GM23338 (cell line): Measurements from ENCODE around the gene STMN3. TPM values are rescaled to one million over a fixed set of nuclear protein-coding genes. Genes with fewer than 3 reads are reported as not detected.

Source experiments
- ATAC-seq: fragments of 200-7000 bp; cut with Tn5 transposase; 3 replicates; pipeline ENCODE4 v1.9.1; 2020
- DNase-seq: peaks from one replicate; pipeline ENCODE4 v3.0.0-alpha.2; 2015; ENCODE audit warnings: low spot score
- H2AFZ ChIP-seq: fragments of 200-600 bp; sonication (generic); 2 replicates; pipeline ENCODE4 v1.8.0; 2016; ENCODE audit warnings: antibody characterized with exemption, mild to moderate bottlenecking, moderate library complexity
- H3F3A ChIP-seq: fragments of 200-600 bp; sonication (generic); replicated peaks from 2 replicates; pipeline ENCODE4 v1.8.0; 2017; ENCODE audit warnings: antibody characterized with exemption, mixed run types, low read depth
- H3K27ac ChIP-seq: fragments of 200-600 bp; sonication (generic); 2 replicates; pipeline ENCODE4 v1.6.1; 2016; ENCODE audit warnings: low read depth
- H3K27me3 ChIP-seq: fragments of 200-600 bp; sonication (generic); 2 replicates; pipeline ENCODE4 v1.8.0; 2016; ENCODE audit warnings: mild to moderate bottlenecking, mixed run types, moderate library complexity; ENCODE audit not compliant: insufficient read depth
- H3K36me3 ChIP-seq: fragments of 200-600 bp; sonication (generic); 2 replicates; pipeline ENCODE4 v1.8.0; 2016; ENCODE audit warnings: mild to moderate bottlenecking; ENCODE audit not compliant: insufficient read depth
- H3K4me1 ChIP-seq: fragments of 200-600 bp; sonication (generic); 2 replicates; pipeline ENCODE4 v1.8.0; 2016; ENCODE audit warnings: mild to moderate bottlenecking, moderate library complexity; ENCODE audit not compliant: insufficient read depth
- H3K4me2 ChIP-seq: fragments of 200-600 bp; sonication (generic); 2 replicates; pipeline ENCODE4 v1.7.1; 2017; ENCODE audit warnings: mixed run types
- H3K4me3 ChIP-seq: fragments of 200-600 bp; sonication (generic); 2 replicates; pipeline ENCODE4 v1.6.1; 2016; ENCODE audit warnings: mixed run types
- H3K79me2 ChIP-seq: fragments of 200-600 bp; sonication (generic); replicated peaks from 2 replicates; pipeline ENCODE4 v1.8.0; 2017; ENCODE audit warnings: mild to moderate bottlenecking; ENCODE audit not compliant: insufficient read depth
- H3K9me2 ChIP-seq: fragments of 200-600 bp; sonication (generic); 2 replicates; pipeline ENCODE4 v1.8.0; 2017; ENCODE audit not compliant: insufficient read depth
- H4K20me1 ChIP-seq: fragments of 200-600 bp; sonication (generic); replicated peaks from 2 replicates; pipeline ENCODE4 v1.8.0; 2017; ENCODE audit warnings: mild to moderate bottlenecking; ENCODE audit not compliant: insufficient read depth
- H3K27ac Mint-ChIP-seq: 2 replicates; pipeline ENCODE4 v1.8.0; 2020; ENCODE audit warnings: inconsistent platforms, mild to moderate bottlenecking, moderate library complexity, mixed read lengths
- H3K27me3 Mint-ChIP-seq: 3 replicates; pipeline ENCODE4 v1.8.0; 2022; ENCODE audit warnings: low read depth, mild to moderate bottlenecking, moderate library complexity, mixed read lengths, inconsistent platforms; ENCODE audit not compliant: insufficient read depth, poor library complexity
- H3K36me3 Mint-ChIP-seq: 3 replicates; pipeline ENCODE4 v1.8.0; 2021; ENCODE audit warnings: low read depth, mild to moderate bottlenecking, inconsistent platforms, moderate library complexity, mixed read lengths
- H3K4me1 Mint-ChIP-seq: 3 replicates; pipeline ENCODE4 v1.8.0; 2020; ENCODE audit warnings: mild to moderate bottlenecking, inconsistent platforms, mixed read lengths
- H3K4me3 Mint-ChIP-seq: 3 replicates; pipeline ENCODE4 v1.8.0; 2021; ENCODE audit warnings: moderate library complexity, mild to moderate bottlenecking, inconsistent platforms, mixed read lengths
- H3K9me3 Mint-ChIP-seq: 3 replicates; pipeline ENCODE4 v1.8.0; 2020; ENCODE audit warnings: moderate library complexity, mild to moderate bottlenecking, inconsistent platforms, mixed read lengths
- CREB1 ChIP-seq: fragments of 250-450 bp; sonication (Bioruptor Pico); IDR thresholded peaks from 2 replicates; pipeline ENCODE4 v1.5.0; 2020; ENCODE audit warnings: low read depth, mild to moderate bottlenecking, moderate library complexity
- CTCF ChIP-seq, 2 experiments: fragments of 200-600 bp in 1 of 2; sonication (generic) in 1 of 2; conservative IDR thresholded peaks; 2 replicates each; pipeline versions ENCODE4 v1.5.1 to v1.6.1; 2016 to 2017; ENCODE audit warnings: antibody characterized with exemption in 2 of 2, low read depth in 2 of 2, mild to moderate bottlenecking in 2 of 2, moderate library complexity in 1 of 2
- EZH2phosphoT487 ChIP-seq: fragments of 200-600 bp; sonication (generic); IDR thresholded peaks from one replicate; pipeline ENCODE4 v1.8.1; 2018; ENCODE audit warnings: antibody characterized with exemption; ENCODE audit not compliant: unreplicated experiment
- JUNB ChIP-seq: IDR thresholded peaks from one replicate; pipeline ENCODE4 v1.6.1; 2016; ENCODE audit warnings: antibody characterized with exemption; ENCODE audit not compliant: unreplicated experiment
- REST ChIP-seq: IDR thresholded peaks from one replicate; pipeline ENCODE4 v1.6.1; 2018; ENCODE audit warnings: antibody characterized with exemption; ENCODE audit not compliant: unreplicated experiment
- polyA plus RNA-seq: library from polyadenylated mRNA; unstranded; fragments of >200 nt; fragmentation: Nextera tagmentation; extraction: Ambion mirVana; gene quantifications from 2 replicates; pipeline ENCODE4 v1.2.1, GENCODE V29; 2016
- total RNA-seq: library from RNA; depleted of rRNA; stranded (reverse); fragments of >200 nt; shearing (Covaris generic); gene quantifications from 2 replicates; pipeline ENCODE4 v1.2.3, GENCODE V29; 2014
- TF ChIP-seq, protein P1 (sequence below): IDR thresholded peaks from 2 replicates; pipeline ENCODE4 v1.6.1; 2016; ENCODE audit warnings: antibody characterized with exemption

The STMN3 gene
- total and polyA plus RNA-seq, 2 experiments from 2014 or later, result 28.6 to 61.3 TPM

GRCh38 chr20:63664143-63664851 lies 11.1 kb upstream of the STMN3 start:
- Histone ChIP-seq H3K27ac (no peak overlapping the region), H3K4me2 (no peak overlapping the region), H3K36me3 (no peaks in the 10 kb centered on the region), H4K20me1 (no peaks in the 10 kb centered on the region; the same call in 1 of the 2 replicates), H2AFZ (no peak overlapping the region), H3F3A (no peaks in the 10 kb centered on the region), H3K79me2 (peaks cover 2% of the 10 kb centered on the region), H3K4me1 (0 out of 2 replicates have a peak, but pooled peaks cover 3% of the 10 kb centered on the region), H3K9me2 (no peaks in the 10 kb centered on the region), H3K4me3 (no peak overlapping the region), H3K27me3 (no peaks in the 10 kb centered on the region)
- peaks cover 11% of the 10 kb centered on the region for H3K27me3 Mint-ChIP-seq
- H3K9me3 Mint-ChIP-seq, result no peaks in the 10 kb centered on the region
- H3K27ac Mint-ChIP-seq, result no peak overlapping the region
- TF ChIP-seq CREB1 (CRISPR knock-in tag), result no peak
- peaks cover 62% of the 10 kb centered on the region for H3K36me3 Mint-ChIP-seq
- H3K4me1 Mint-ChIP-seq, result peaks cover 12% of the 10 kb centered on the region
- DNase-seq, result no peak
- no peak for ATAC-seq
- no peak overlapping the region for H3K4me3 Mint-ChIP-seq

DNA sequence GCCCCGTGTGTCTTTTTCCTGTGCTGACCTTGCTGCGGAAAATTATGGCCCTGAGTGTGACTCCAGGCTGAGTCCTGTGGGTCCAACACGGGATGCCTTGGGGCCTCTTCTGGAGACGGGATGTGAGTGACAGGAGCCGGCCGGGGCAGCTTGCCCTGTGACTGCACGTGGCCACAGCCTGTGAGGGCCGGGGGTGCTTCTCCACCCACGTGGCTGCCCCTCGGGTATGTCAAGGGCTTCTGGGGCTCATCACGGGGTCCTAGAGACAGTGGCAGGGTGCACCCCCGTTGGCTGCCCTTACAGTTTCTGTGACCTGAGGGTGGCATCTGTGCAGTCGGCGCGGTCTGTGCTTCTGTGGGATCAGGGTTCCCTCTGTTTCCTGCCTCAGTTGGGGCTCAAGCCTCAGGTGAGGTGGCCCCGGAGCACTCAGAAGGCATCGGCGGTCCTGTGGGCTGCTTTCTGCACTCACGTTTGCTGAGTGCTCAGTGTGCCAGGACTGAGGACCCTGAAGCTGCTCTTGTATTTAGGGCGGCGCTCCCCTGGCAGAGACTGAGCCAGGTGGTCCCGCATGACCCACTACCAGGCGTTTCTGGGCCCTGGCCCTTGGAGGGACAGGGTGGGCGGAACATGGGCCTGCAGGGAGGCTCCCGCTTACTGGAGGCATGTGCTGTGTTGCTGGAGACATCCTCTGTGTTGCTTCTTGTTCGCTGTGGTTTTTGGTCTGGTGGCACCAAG lies 10.3 kb upstream of the STMN3 start:
- Mint-ChIP-seq H3K27me3 (peaks cover 9% of the 10 kb centered on the region), H3K4me3 (no peak overlapping the region), H3K4me1 (peaks cover 14% of the 10 kb centered on the region), H3K9me3 (no peaks in the 10 kb centered on the region), H3K36me3 (peaks cover 55% of the 10 kb centered on the region), H3K27ac (no peak overlapping the region)
- ATAC-seq, result no peak
- Histone ChIP-seq H3K4me3 (no peak overlapping the region), H3F3A (peaks cover 4% of the 10 kb centered on the region; the same call in 1 of the 2 replicates), H3K9me2 (no peaks in the 10 kb centered on the region), H4K20me1 (no peaks in the 10 kb centered on the region; the same call in 1 of the 2 replicates), H3K4me2 (no peak overlapping the region), H3K27me3 (no peaks in the 10 kb centered on the region), H3K27ac (no peak overlapping the region), H3K36me3 (no peaks in the 10 kb centered on the region), H2AFZ (no peak overlapping the region), H3K79me2 (peaks cover 8% of the 10 kb centered on the region), H3K4me1 (0 out of 2 replicates have a peak, but pooled peaks cover 7% of the 10 kb centered on the region)
- no peak for DNase-seq
- TF ChIP-seq EZH2phosphoT487, result no peak
- no peak for TF ChIP-seq JUNB
- TF ChIP-seq CTCF (conservative IDR thresholded peaks at IDR 0.05; ENCODE audit: low read depth in 2 of 2), result no peak
- TF ChIP-seq, protein P1, sequence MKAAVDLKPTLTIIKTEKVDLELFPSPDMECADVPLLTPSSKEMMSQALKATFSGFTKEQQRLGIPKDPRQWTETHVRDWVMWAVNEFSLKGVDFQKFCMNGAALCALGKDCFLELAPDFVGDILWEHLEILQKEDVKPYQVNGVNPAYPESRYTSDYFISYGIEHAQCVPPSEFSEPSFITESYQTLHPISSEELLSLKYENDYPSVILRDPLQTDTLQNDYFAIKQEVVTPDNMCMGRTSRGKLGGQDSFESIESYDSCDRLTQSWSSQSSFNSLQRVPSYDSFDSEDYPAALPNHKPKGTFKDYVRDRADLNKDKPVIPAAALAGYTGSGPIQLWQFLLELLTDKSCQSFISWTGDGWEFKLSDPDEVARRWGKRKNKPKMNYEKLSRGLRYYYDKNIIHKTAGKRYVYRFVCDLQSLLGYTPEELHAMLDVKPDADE, result no peak
- no peak for TF ChIP-seq REST
